ENCODE data around the gene EGFL8.

EGFL8 gene

DNA sequence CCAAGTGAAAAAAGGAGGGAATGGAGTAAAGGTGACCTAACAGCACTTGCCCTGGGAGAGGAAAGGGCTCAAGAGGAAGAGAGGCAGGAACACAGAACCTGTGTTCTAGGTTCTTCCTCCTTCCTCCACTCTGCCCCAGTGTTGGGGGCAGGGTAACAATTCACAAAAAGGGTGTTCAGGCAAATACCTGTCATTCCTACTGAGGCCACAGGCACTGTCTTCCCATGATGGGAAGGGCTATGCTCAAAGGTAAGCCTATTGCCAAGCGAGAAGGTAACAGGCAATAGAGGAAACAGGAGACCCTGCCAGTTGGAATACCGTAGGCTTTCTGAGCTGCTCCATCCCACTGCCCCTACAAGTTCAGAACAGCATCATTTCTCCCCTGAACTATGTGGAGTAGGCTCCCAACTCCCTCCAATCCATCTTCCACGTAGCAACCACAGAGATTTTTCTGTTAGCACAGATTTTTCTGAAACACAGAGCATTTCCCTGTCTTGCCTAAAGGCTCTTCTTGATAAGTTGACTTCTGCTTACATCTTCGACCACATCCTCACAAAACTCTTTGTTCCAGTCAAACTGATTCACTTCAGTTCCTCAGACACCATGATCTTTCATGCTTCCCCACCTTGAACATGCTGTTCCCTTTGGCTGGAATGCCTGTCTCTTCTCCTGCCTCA is 8.8 kb downstream of the EGFL8 start:
- peaks cover 5% of the 10 kb centered on the region for H3K4me1 ChIP-seq (ENCODE audit: control insufficient read depth, insufficient read depth, low read length)
- H3K36me3 ChIP-seq (ENCODE audit: control insufficient read depth, insufficient read depth, low read length) = peaks cover 21% of the 10 kb centered on the region
- no peak overlapping the region for H3K9ac ChIP-seq (ENCODE audit: low read depth, low read length)
- no peak overlapping the region for H3K4me3 ChIP-seq (ENCODE audit: low read depth, low read length)
- H3K27me3 ChIP-seq (ENCODE audit: control insufficient read depth, insufficient read depth, low read length) = no peaks in the 10 kb centered on the region
- H3K9me3 ChIP-seq (ENCODE audit: control insufficient read depth, insufficient read depth, low read length) = no peaks in the 10 kb centered on the region

DNA sequence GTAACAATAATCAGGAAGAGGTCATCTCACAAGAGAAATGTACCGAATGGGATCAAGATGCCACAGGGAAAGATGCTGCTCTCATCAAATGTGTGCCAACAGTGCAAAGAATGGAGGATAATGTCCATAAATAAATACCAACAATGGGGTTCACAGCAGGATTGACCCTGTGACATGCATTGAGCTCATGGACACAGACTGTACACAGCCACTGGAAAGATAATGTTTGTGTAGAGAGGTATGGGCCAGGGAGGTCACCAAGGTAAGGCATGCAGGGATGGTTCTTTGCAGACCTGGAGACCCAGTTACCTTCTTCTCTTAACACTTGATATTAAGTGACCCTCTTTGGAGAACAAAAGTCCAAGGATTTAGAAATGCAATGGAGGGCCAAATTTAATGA is 10.0 kb downstream of the EGFL8 start:
- no peak overlapping the region for H3K9ac ChIP-seq (ENCODE audit: low read depth, low read length)
- H3K4me1 ChIP-seq (ENCODE audit: control insufficient read depth, insufficient read depth, low read length) = peaks cover 9% of the 10 kb centered on the region
- no peaks in the 10 kb centered on the region for H3K27me3 ChIP-seq (ENCODE audit: control insufficient read depth, insufficient read depth, low read length)
- H3K9me3 ChIP-seq (ENCODE audit: control insufficient read depth, insufficient read depth, low read length) = no peaks in the 10 kb centered on the region
- peak overlapping the region; percentile 93 for H3K4me3 ChIP-seq (ENCODE audit: low read depth, low read length)
- H3K36me3 ChIP-seq (ENCODE audit: control insufficient read depth, insufficient read depth, low read length) = peaks cover 17% of the 10 kb centered on the region

DNA sequence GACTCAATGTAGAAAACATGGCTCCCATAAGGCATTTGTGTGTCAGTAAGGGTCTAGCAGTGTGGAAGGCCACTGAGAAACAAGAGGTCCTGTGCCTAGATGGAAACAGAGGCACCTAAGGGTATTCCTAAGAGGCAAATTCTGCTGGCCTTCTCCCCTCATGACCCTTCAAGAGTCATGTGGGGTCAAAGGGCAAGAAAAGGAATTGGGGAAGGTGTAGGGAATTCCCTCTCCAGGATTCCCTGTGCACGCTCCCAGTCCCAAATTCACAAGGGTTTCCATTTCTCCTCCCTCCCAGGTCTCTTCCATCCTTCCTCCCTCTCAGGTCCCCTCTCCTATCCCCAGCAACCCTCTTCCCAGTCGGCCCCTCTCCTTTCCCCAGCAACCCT is 10.9 kb downstream of the EGFL8 start:
- Histone ChIP-seq H3K36me3 (ENCODE audit: control insufficient read depth, insufficient read depth, low read length) (peaks cover 14% of the 10 kb centered on the region), H3K4me3 (ENCODE audit: low read depth, low read length) (peak overlapping the region; percentile 93), H3K9me3 (ENCODE audit: control insufficient read depth, insufficient read depth, low read length) (no peaks in the 10 kb centered on the region), H3K4me1 (ENCODE audit: control insufficient read depth, insufficient read depth, low read length) (peaks cover 10% of the 10 kb centered on the region), H3K27me3 (ENCODE audit: control insufficient read depth, insufficient read depth, low read length) (no peaks in the 10 kb centered on the region), H3K9ac (ENCODE audit: low read depth, low read length) (peak overlapping the region; percentile 87)

DNA sequence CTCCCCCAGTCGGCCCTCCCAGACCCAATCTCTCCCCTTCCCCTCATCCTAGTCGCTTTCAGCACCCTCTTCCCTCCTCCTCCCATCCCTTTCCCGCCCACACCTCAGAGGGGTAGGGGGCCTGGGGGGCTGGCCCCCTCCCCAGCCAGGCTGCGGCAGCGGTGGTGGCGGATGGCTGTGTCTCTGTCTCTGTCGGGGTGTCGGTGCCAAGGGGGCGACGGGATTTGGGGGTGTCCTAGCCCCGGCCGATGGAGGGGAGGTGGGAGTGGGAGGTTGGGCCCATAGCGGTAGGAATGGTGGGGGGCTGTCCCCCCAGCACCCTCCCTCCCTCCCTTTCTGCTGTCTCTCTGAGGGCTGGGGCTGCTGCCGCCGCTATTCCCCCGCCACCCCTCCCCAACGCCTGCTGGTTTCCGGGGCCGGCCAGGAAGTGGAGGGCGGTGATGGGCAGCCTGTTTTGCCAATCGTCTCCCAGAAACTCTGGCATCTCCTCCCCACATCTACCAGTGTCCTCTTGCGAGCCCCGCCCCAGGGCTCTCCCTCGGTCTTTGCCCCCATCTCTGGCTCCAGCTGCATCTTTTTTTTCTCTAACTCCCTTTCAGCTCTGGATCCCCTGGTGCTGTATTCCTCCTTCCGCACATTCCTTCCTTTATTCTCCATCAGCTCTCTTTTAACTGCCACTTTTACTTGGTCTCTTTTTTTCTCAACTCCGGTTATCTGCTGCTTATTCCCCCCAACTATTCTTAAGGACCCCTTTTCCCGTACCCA is 11.5 kb downstream of the EGFL8 start, which contains the start of gene AGPAT1:
Gene AGPAT1 (minus strand): TSS at position 374 of the 765 bp plus-strand sequence. CDS start 4,588 bp downstream, outside the sequence.
- peak within 1 kb of the TSS; percentile 93 for H3K9ac ChIP-seq (ENCODE audit: low read depth, low read length)
- H3K4me1 ChIP-seq (ENCODE audit: control insufficient read depth, insufficient read depth, low read length) = peaks cover 10% of the 10 kb centered on the region
- H3K36me3 ChIP-seq (ENCODE audit: control insufficient read depth, insufficient read depth, low read length) = peaks cover 10% of the 10 kb centered on the region
- H3K27me3 ChIP-seq (ENCODE audit: control insufficient read depth, insufficient read depth, low read length) = no peaks in the 10 kb centered on the region
- no peaks in the 10 kb centered on the region for H3K9me3 ChIP-seq (ENCODE audit: control insufficient read depth, insufficient read depth, low read length)
- H3K4me3 ChIP-seq (ENCODE audit: low read depth, low read length) = peak within 1 kb of the TSS; percentile 95

DNA sequence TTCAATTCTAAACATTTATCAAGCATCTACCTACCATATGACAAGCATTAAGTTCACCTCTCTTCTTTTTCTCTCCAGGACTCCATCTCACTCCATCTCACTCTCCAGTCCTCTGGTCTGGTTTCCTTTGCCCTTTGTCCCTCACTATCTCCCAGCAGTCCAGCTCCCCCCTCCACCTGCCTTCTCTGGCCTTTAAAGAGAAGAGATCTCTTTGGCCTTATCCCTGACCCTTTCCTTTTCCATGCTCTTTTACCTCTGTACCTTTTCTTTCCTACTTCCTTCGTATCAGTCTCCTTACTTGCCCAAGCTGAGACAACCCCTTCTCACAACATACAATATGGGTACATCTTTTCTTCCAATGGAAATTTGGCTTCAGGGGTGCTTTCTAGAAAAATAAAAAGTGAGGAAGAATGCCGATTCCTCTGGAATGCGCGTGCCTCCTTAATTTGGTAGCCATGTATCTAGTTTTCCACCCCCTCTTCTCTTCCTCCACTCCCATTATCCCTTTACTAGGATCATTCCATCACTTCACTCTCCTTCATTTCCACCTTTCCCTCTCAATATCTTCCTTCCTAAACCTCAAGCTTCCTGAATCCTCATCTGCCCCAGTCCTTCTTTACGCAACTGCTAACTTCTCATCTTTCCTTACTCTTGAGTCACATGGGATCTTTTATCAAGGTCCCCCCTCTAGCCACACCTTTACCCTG is 12.2 kb downstream of the EGFL8 start:
- H3K4me1 ChIP-seq (ENCODE audit: control insufficient read depth, insufficient read depth, low read length) = peaks cover 10% of the 10 kb centered on the region
- no peaks in the 10 kb centered on the region for H3K27me3 ChIP-seq (ENCODE audit: control insufficient read depth, insufficient read depth, low read length)
- no peaks in the 10 kb centered on the region for H3K9me3 ChIP-seq (ENCODE audit: control insufficient read depth, insufficient read depth, low read length)
- H3K9ac ChIP-seq (ENCODE audit: low read depth, low read length) = peak overlapping the region; percentile 93
- H3K36me3 ChIP-seq (ENCODE audit: control insufficient read depth, insufficient read depth, low read length) = peaks cover 14% of the 10 kb centered on the region
- peak overlapping the region; percentile 95 for H3K4me3 ChIP-seq (ENCODE audit: low read depth, low read length)

DNA sequence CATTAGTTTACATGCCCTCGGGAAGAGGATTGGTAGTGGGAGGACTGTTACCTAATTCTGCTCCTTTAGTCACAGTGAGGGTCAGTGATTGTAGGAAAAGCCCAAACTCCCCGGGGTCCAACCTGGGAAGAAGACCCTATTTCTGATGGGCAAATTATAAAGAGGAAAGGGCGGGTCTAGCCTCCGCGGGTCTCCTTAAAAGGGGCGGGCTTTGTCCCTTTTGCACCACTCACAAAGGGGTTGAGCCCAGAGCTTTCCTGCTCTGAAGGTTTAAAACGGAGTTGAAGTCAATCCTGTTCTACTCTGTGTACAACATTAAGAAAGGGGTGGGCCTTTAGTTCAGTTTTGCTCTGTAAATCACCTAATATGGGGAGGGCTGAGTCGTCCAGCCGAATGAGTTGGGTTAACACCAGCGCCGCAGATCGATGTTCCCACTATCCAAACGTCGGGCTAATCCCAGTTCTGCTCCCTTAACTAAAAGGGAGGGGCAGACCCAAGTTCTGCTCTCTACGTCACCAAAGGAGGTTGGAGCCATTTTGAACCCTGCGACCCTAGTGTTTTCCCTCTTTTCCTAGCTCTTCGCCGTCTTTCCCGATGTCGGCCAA is 12.9 kb downstream of the EGFL8 start:
- Histone ChIP-seq H3K27me3 (ENCODE audit: control insufficient read depth, insufficient read depth, low read length) (no peaks in the 10 kb centered on the region), H3K9ac (ENCODE audit: low read depth, low read length) (peak overlapping the region; percentile 93), H3K36me3 (ENCODE audit: control insufficient read depth, insufficient read depth, low read length) (peaks cover 18% of the 10 kb centered on the region), H3K9me3 (ENCODE audit: control insufficient read depth, insufficient read depth, low read length) (no peaks in the 10 kb centered on the region), H3K4me3 (ENCODE audit: low read depth, low read length) (peak overlapping the region; percentile 95), H3K4me1 (ENCODE audit: control insufficient read depth, insufficient read depth, low read length) (peaks cover 10% of the 10 kb centered on the region)

DNA sequence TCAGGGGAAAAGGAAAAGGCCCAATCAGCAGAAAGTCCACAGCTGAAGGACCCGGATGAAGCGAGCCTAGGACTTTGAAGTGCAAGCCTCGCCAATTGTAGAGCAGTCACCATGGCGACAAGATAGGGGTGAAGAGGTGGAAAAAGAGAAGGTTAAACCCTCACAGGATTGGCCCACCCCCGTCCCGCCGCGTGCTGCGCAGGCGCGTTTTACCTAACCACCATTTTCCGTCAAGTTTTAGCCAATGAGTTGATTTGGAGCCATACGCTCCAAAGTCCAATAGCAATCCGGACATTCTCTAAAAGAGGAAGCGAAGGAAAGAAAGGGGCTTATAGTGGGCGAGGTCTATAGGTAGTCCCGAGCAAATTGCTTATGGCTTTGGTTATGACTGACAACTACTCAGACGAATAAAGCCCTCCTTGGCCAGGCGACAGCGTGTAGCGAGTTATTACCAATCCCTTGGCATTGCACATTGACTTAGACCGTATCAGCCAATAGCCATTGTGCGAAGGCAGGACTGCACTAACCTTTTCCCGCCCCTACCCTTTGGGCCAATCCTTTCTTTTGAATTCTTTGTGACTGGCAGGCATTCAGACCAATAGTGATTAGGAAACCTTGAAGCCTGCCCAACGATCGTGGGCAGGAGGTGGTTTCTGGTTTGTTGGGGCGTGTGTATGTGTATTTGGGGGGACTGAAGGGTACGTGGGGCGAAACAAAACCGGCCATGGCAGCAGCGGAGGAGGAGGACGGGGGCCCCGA is 13.6 kb downstream of the EGFL8 start, which contains the start of gene RNF5:
Gene RNF5 (plus strand): TSS at position 618 of the 759 bp plus-strand sequence. CDS start 107 bp downstream, at position 725.
- peak within 1 kb of the TSS; percentile 93 for H3K9ac ChIP-seq (ENCODE audit: low read depth, low read length)
- H3K9me3 ChIP-seq (ENCODE audit: control insufficient read depth, insufficient read depth, low read length) = no peaks in the 10 kb centered on the region
- H3K27me3 ChIP-seq (ENCODE audit: control insufficient read depth, insufficient read depth, low read length) = no peaks in the 10 kb centered on the region
- peaks cover 25% of the 10 kb centered on the region for H3K36me3 ChIP-seq (ENCODE audit: control insufficient read depth, insufficient read depth, low read length)
- peak within 1 kb of the TSS; percentile 95 for H3K4me3 ChIP-seq (ENCODE audit: low read depth, low read length)
- peaks cover 10% of the 10 kb centered on the region for H3K4me1 ChIP-seq (ENCODE audit: control insufficient read depth, insufficient read depth, low read length)

DNA sequence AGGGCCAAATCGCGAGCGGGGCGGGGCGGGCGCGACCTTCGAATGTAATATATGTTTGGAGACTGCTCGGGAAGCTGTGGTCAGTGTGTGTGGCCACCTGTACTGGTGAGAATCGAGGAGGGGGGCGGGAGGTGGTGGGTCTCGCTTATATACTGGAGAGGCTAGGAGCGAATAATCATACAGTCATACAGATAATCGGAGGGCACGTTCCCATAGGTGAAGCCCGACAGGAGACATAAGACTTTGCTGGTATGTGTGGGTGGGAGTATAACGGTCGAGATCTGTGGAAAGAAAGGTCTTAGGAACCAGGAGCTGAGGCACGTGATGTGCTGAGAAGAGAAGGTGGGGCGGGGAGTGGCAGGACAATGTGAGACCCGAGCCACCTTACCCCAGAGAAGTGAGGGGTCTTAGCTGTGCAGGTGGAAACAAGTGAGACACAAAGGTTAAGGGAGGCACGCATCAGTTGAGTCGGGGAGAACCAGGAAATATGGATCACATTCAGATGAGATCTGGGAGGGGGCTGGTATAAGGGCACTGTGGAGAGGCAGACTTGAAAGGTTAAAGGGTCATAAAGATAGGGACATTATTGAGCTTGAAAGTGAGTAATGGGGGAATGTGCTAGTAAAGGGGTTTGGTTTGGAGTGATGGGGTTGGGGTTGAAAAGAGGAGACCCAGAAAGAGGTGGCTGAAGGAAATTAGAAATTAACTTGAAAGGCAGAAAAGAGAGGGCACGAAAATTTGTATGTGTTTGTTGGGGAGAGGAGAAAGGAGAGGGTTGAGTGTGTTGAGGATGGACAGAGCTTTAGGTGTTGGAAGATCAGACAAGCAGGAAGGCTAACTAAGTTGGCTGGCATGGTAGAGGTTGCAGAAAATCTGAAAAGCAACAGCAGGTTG is 14.4 kb downstream of the EGFL8 start:
- no peaks in the 10 kb centered on the region for H3K27me3 ChIP-seq (ENCODE audit: control insufficient read depth, insufficient read depth, low read length)
- H3K36me3 ChIP-seq (ENCODE audit: control insufficient read depth, insufficient read depth, low read length) = peaks cover 25% of the 10 kb centered on the region
- peak overlapping the region; percentile 95 for H3K4me3 ChIP-seq (ENCODE audit: low read depth, low read length)
- H3K9me3 ChIP-seq (ENCODE audit: control insufficient read depth, insufficient read depth, low read length) = no peaks in the 10 kb centered on the region
- peaks cover 5% of the 10 kb centered on the region for H3K4me1 ChIP-seq (ENCODE audit: control insufficient read depth, insufficient read depth, low read length)
- H3K9ac ChIP-seq (ENCODE audit: low read depth, low read length) = peak overlapping the region; percentile 77

DNA sequence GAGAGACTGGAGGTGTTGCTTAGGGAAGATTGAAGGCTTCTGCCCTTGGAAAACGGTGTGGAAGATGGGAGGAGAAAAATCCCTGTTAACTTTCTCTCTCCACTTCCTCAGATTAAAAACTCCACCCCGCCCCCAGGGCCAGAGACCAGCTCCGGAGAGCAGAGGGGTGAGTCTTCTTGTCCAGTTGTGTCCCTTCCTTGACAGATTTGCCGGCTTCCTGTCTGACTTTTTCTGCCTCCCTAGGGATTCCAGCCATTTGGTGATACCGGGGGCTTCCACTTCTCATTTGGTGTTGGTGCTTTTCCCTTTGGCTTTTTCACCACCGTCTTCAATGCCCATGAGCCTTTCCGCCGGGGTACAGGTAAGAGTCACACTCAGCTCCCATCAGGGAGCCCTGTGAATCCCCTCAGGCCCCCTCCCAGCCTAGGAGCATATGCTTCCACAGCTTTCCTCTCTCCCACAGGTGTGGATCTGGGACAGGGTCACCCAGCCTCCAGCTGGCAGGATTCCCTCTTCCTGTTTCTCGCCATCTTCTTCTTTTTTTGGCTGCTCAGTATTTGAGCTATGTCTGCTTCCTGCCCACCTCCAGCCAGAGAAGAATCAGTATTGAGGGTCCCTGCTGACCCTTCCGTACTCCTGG is 15.5 kb downstream of the EGFL8 start:
- Histone ChIP-seq H3K4me3 (ENCODE audit: low read depth, low read length) (peak overlapping the region; percentile 95), H3K9ac (ENCODE audit: low read depth, low read length) (no peak overlapping the region), H3K9me3 (ENCODE audit: control insufficient read depth, insufficient read depth, low read length) (no peaks in the 10 kb centered on the region), H3K4me1 (ENCODE audit: control insufficient read depth, insufficient read depth, low read length) (peaks cover 5% of the 10 kb centered on the region), H3K27me3 (ENCODE audit: control insufficient read depth, insufficient read depth, low read length) (no peaks in the 10 kb centered on the region), H3K36me3 (ENCODE audit: control insufficient read depth, insufficient read depth, low read length) (peaks cover 25% of the 10 kb centered on the region)

DNA sequence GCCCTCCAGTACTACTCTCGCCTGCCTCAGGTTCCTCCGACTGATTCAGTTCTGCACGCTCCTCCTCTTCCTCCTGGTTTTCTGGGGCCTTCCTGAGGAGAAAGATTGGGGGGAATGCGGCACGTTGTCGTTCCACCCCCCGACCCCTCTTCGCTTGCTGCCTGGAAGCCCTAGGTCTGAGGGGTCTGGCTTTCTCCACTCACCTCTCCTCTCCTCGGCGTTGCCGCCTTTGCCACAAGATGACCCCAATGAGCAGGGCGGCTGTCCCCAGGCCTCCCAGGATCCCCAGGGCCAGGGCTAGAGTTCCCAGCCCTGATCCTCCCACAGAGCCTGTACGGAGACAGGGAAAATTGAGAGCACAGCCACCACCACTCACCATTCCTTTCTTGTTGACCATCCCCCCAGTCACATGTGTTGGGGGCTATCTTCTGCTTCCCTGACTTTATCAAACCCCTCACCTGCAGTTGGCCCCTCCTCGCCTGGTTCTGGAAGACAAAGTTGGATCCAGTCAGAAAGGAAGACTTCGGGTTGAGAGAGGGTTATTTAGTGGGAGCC is 16.8 kb downstream of the EGFL8 start:
- H3K36me3 ChIP-seq (ENCODE audit: control insufficient read depth, insufficient read depth, low read length) = peaks cover 25% of the 10 kb centered on the region
- no peak overlapping the region for H3K9ac ChIP-seq (ENCODE audit: low read depth, low read length)
- no peaks in the 10 kb centered on the region for H3K9me3 ChIP-seq (ENCODE audit: control insufficient read depth, insufficient read depth, low read length)
- no peaks in the 10 kb centered on the region for H3K27me3 ChIP-seq (ENCODE audit: control insufficient read depth, insufficient read depth, low read length)
- no peak overlapping the region for H3K4me3 ChIP-seq (ENCODE audit: low read depth, low read length)
- peaks cover 5% of the 10 kb centered on the region for H3K4me1 ChIP-seq (ENCODE audit: control insufficient read depth, insufficient read depth, low read length)

All from iPS-15b (cell line).